Activated CD4-positive, alpha-beta memory T cell treated with anti-CD3 and anti-CD28 coated beads for 36 hours (primary cell): Measurements from ENCODE around the gene BCKDHA. TPM values are rescaled to one million over a fixed set of nuclear protein-coding genes. Genes with fewer than 3 reads are reported as not detected.

Experiments
- CTCF ChIA-PET: fragments of 350-600 bp; sonication (Branson Sonifier 250); formaldehyde crosslinking; loops from one replicate; lab custom pipeline; 2021; ENCODE audit warnings: antibody characterized with exemption, inconsistent platforms; lab: Charles Lee
- POLR2A ChIA-PET: fragments of 350-600 bp; sonication (Branson Sonifier 250); formaldehyde crosslinking; loops from one replicate; lab custom pipeline; 2021; ENCODE audit warnings: antibody characterized with exemption; lab: Charles Lee
- DNase-seq: peaks from one replicate; pipeline ENCODE4 v3.0.0-alpha.2; 2020
- H3K27ac Mint-ChIP-seq: one replicate; pipeline ENCODE4 v1.8.0; 2021; ENCODE audit warnings: mixed read lengths
- H3K27me3 Mint-ChIP-seq: one replicate; pipeline ENCODE4 v1.8.0; 2021; ENCODE audit warnings: mixed read lengths
- H3K36me3 Mint-ChIP-seq: one replicate; pipeline ENCODE4 v1.8.0; 2021; ENCODE audit warnings: mixed read lengths
- H3K4me1 Mint-ChIP-seq: one replicate; pipeline ENCODE4 v1.8.0; 2021; ENCODE audit warnings: low read depth, mixed read lengths
- H3K4me3 Mint-ChIP-seq: one replicate; pipeline ENCODE4 v1.8.0; 2021; ENCODE audit warnings: mild to moderate bottlenecking, mixed read lengths
- H3K9me3 Mint-ChIP-seq: one replicate; pipeline ENCODE4 v1.8.0; 2021; ENCODE audit warnings: mixed read lengths
- intact Hi-C: fragments of 100-400 bp; cut with micrococcal nuclease; formaldehyde crosslinking; loops from one replicate; pipeline ENCODE4 v1.15.1; 2023
- total RNA-seq, 2 experiments: library from RNA; stranded (reverse); gene quantifications; one replicate each; pipeline ENCODE4 v1.2.3, GENCODE V29; 2021

Gene BCKDHA
- total RNA-seq, 2 experiments from 2014 or later: 17.4 to 23.2 TPM

- DNase-seq: no peak
- Mint-ChIP-seq H3K27ac (no peak overlapping the region), H3K27me3 (no peaks in the 10 kb centered on the region), H3K36me3 (peaks cover 16% of the 10 kb centered on the region), H3K9me3 (no peaks in the 10 kb centered on the region), H3K4me3 (no peak overlapping the region), H3K4me1 (peaks cover 2% of the 10 kb centered on the region)
- ChIA-PET CTCF (no interaction called here), POLR2A (no interaction called here)
- intact Hi-C loops: no loop called here
Observed at GRCh38 chr19:41421314-41421713, 23.7 kb downstream of the BCKDHA start.

- H3K9me3 Mint-ChIP-seq: no peaks in the 10 kb centered on the region
- no peak overlapping the region for H3K4me3 Mint-ChIP-seq
- no peaks in the 10 kb centered on the region for H3K27me3 Mint-ChIP-seq
- intact Hi-C loops: no loop called here
- H3K36me3 Mint-ChIP-seq: peaks cover 16% of the 10 kb centered on the region
- ChIA-PET CTCF (no interaction called here), POLR2A (no interaction called here)
- peaks cover 5% of the 10 kb centered on the region for H3K4me1 Mint-ChIP-seq
- DNase-seq: no peak
- no peak overlapping the region for H3K27ac Mint-ChIP-seq
Observed at GRCh38 chr19:41421973-41422372, 24.4 kb downstream of the BCKDHA start.

DNA sequence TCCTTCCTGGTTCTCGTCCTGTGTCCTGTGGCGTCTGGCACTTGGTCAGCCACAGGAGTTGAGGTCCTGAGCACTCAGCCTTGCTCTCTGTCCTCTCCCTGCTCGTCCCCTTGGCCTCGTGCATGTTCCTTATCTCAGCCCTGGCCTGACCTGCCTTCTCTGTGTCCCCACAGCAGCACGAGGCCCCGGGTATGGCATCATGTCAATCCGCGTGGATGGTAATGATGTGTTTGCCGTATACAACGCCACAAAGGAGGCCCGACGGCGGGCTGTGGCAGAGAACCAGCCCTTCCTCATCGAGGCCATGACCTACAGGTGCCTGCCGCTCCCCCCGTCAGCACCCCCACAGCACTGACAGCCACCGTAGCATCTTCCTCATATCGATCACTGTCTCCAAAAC is 24.8 kb downstream of the BCKDHA start:
- no peaks in the 10 kb centered on the region for H3K27me3 Mint-ChIP-seq
- H3K4me3 Mint-ChIP-seq: no peak overlapping the region
- no peak for DNase-seq
- no peak overlapping the region for H3K27ac Mint-ChIP-seq
- H3K9me3 Mint-ChIP-seq: no peaks in the 10 kb centered on the region
- peaks cover 16% of the 10 kb centered on the region for H3K36me3 Mint-ChIP-seq
- intact Hi-C loops: no loop called here
- H3K4me1 Mint-ChIP-seq: peaks cover 7% of the 10 kb centered on the region
- CTCF ChIA-PET: no interaction called here
- POLR2A ChIA-PET: no interaction called here

DNA sequence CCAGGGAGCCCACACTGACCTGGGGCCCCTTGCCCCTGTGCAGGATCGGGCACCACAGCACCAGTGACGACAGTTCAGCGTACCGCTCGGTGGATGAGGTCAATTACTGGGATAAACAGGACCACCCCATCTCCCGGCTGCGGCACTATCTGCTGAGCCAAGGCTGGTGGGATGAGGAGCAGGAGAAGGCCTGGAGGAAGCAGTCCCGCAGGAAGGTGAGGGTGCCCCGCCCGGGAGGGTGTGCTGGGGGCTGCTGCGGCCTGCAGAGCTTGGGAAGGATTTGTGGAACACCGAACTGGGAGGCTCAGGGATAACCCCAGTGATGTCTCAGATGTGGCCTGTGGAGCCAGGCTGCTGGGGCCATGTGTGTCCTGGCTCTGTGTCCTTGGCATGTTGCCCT is 25.3 kb downstream of the BCKDHA start:
- peaks cover 12% of the 10 kb centered on the region for H3K4me1 Mint-ChIP-seq
- no peaks in the 10 kb centered on the region for H3K27me3 Mint-ChIP-seq
- no peak for DNase-seq
- H3K27ac Mint-ChIP-seq: no peak overlapping the region
- CTCF ChIA-PET: no interaction called here
- H3K9me3 Mint-ChIP-seq: no peaks in the 10 kb centered on the region
- POLR2A ChIA-PET: no interaction called here
- no peak overlapping the region for H3K4me3 Mint-ChIP-seq
- intact Hi-C loops: no loop called here
- H3K36me3 Mint-ChIP-seq: peaks cover 16% of the 10 kb centered on the region

GRCh38 chr19:41424335-41425173 is 26.9 kb downstream of the BCKDHA start:
- H3K27ac Mint-ChIP-seq: no peak overlapping the region
- H3K9me3 Mint-ChIP-seq: no peaks in the 10 kb centered on the region
- CTCF ChIA-PET: interaction anchor here (0.7 kb wide), 1 partner anchor 256 kb away, joined by 3 read pairs; no protein-coding TSS in a partner anchor
- no peak for DNase-seq
- no peak overlapping the region for H3K4me3 Mint-ChIP-seq
- no peaks in the 10 kb centered on the region for H3K27me3 Mint-ChIP-seq
- POLR2A ChIA-PET: interaction anchor here (0.6 kb wide), 1 partner anchor 126 kb away, joined by 3 read pairs; no protein-coding TSS in a partner anchor
- H3K4me1 Mint-ChIP-seq: peaks cover 21% of the 10 kb centered on the region
- H3K36me3 Mint-ChIP-seq: peaks cover 9% of the 10 kb centered on the region
- intact Hi-C loops: no loop called here

- CTCF ChIA-PET: no interaction called here
- Mint-ChIP-seq H3K4me1 (peaks cover 21% of the 10 kb centered on the region), H3K27ac (no peak overlapping the region), H3K27me3 (no peaks in the 10 kb centered on the region), H3K9me3 (no peaks in the 10 kb centered on the region), H3K4me3 (no peak overlapping the region), H3K36me3 (peaks cover 9% of the 10 kb centered on the region)
- intact Hi-C loops: no loop called here
- DNase-seq: no peak
- POLR2A ChIA-PET: no interaction called here
Observed at GRCh38 chr19:41425174-41426115, 27.8 kb downstream of the BCKDHA start.

DNA sequence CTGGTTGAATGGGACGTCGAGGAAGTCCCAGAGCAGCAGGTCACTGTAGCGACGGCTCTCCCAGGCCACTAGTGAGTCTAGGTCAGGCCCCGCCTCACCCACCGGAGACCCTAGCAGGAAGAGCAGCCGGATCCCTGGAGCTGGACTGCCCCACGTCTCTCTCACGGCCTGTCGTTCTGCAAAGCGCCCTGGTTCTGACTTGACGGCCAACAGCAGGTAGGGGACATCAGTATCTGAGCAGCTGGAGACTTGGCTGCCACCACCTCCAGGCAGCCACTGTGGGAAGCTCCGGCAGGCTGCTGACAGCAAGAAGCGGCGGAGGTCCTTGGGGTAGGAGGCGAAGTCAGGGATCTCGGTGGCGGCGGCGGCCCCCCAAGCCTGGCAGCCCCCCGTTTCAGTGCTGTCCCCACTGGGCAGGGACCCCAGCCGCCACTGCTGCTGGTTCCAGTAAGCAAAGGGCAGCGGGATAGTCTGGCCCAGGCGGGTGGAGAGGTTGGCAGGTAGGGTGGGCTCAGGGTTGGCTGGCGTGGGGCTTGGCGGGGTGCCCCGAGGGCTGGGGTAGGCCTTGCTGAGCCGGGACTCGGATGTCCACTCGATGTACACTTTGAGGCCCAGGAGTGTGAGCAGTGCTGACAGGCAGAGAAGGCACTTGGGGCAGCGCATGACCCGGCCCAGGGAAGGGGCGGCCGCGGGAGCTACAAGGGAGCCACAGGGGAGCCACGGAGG is 28.7 kb downstream of the BCKDHA start:
- H3K9me3 Mint-ChIP-seq: no peaks in the 10 kb centered on the region
- no peak for DNase-seq
- H3K27ac Mint-ChIP-seq: peak overlapping the region; percentile 51
- intact Hi-C loops: no loop called here
- no peak overlapping the region for H3K4me3 Mint-ChIP-seq
- H3K4me1 Mint-ChIP-seq: peaks cover 21% of the 10 kb centered on the region
- no peaks in the 10 kb centered on the region for H3K27me3 Mint-ChIP-seq
- CTCF ChIA-PET: interaction anchor here (1.6 kb wide), 1 partner anchor 23 kb away, joined by 6 read pairs; no protein-coding TSS in a partner anchor
- POLR2A ChIA-PET: interaction anchor here (0.7 kb wide), 1 partner anchor 75 kb away, joined by 3 read pairs; no protein-coding TSS in a partner anchor
- H3K36me3 Mint-ChIP-seq: peaks cover 6% of the 10 kb centered on the region

GRCh38 chr19:41426952-41427646 is 29.5 kb downstream of the BCKDHA start, which contains the start of gene B3GNT8:
Gene B3GNT8, minus strand, starts transcription at chr19:41427374. Its CDS starts 596 bp downstream, at chr19:41426778.
- Mint-ChIP-seq H3K27ac (peak within 1 kb of the TSS; percentile 85), H3K27me3 (no peaks in the 10 kb centered on the region), H3K9me3 (no peaks in the 10 kb centered on the region), H3K4me1 (peaks cover 21% of the 10 kb centered on the region), H3K36me3 (peaks cover 11% of the 10 kb centered on the region), H3K4me3 (peak within 1 kb of the TSS; percentile 67)
- peak; percentile 67 for DNase-seq
- intact Hi-C loops: no loop called here
- CTCF ChIA-PET: interaction anchor here (1.6 kb wide), 1 partner anchor 22 kb away, joined by 6 read pairs; no protein-coding TSS in a partner anchor
- POLR2A ChIA-PET: interaction anchor here (0.7 kb wide), 1 partner anchor 76 kb away, joined by 3 read pairs; no protein-coding TSS in a partner anchor

DNA sequence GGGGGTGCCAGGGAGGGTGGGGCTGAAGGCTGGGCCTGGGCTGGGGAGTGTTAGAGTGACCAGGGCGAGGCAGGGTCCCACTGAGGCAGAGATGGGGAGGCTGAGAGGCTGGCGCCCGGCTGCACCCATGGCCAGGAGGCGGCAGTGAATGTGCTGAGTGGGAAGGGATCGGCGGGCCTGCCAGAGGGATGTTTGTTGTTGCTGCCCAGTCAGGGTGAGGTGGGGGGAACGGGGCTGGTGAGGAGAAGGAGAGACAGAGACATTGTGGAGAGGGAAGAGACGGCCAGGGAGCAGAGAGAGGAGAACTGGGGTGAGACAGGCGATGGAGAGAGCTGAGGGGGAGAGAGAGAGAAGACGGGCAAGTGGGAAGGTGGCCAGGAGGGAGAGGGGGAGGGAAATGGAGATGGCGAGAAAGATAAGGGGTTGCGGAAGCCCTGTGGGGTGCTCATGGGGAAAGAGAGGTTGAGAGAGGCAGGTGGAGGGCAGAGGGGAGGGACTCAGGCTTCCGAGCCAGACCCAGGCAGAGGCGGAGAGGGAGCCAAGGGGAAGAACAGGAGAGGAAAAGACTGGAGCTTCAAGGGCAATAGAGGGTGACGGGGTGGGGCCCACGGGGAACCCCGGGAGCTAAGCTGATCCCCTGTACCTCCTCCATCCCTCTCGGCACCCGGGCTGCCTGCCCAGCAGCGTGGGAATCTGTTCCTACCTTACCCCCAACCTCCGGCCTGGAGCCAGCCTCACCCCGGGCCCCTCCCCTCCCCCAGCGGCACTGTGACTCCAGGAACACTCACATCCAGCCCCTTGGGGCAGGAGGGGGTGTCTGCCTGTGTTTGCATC is 30.2 kb downstream of the BCKDHA start:
- peak; percentile 56 for DNase-seq
- intact Hi-C loops: no loop called here
- ChIA-PET POLR2A (interaction anchor here (0.8 kb wide), 2 partner anchors 9 to 19 kb away, joined by 4 to 7 read pairs; no protein-coding TSS in a partner anchor), CTCF (interaction anchor here (1.2 to 2.1 kb wide), 5 partner anchors 12 to 136 kb away, joined by 3 to 16 read pairs (median 6); partner anchors contain the start of gene DMAC2)
- Mint-ChIP-seq H3K4me1 (peaks cover 21% of the 10 kb centered on the region), H3K4me3 (peak overlapping the region; percentile 67), H3K27ac (peak overlapping the region; percentile 85), H3K36me3 (peaks cover 14% of the 10 kb centered on the region), H3K9me3 (no peaks in the 10 kb centered on the region), H3K27me3 (no peaks in the 10 kb centered on the region)

DNA sequence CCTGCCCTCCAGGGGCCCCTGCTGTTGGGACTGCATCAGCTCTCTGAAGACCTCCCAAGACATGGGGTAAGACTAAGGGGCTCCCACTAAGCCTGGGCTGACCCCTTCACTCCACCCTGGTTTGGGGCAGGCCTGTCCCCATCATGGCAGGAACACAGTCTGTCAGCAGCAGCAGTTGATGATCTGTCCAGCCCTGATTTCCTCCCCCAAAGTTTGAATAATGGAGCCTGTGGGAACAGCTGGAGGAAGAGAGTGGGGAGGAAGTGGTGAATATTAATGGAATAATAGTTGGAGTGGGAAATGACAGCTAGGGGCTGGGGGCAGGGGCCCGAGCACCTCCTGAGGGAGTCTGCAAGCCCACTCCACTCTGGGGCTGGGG is 30.9 kb downstream of the BCKDHA start:
- peak overlapping the region; percentile 24 for H3K4me3 Mint-ChIP-seq
- intact Hi-C loops: no loop called here
- no peaks in the 10 kb centered on the region for H3K9me3 Mint-ChIP-seq
- peaks cover 15% of the 10 kb centered on the region for H3K36me3 Mint-ChIP-seq
- peaks cover 21% of the 10 kb centered on the region for H3K4me1 Mint-ChIP-seq
- H3K27ac Mint-ChIP-seq: peak overlapping the region; percentile 70
- POLR2A ChIA-PET: interaction anchor here (0.8 to 1.0 kb wide), 3 partner anchors 9 to 18 kb away, joined by 4 to 7 read pairs (median 4); partner anchors contain the start of gene DMAC2
- no peak for DNase-seq
- H3K27me3 Mint-ChIP-seq: no peaks in the 10 kb centered on the region
- CTCF ChIA-PET: interaction anchor here (1.2 to 2.1 kb wide), 4 partner anchors 12 to 135 kb away, joined by 3 to 16 read pairs (median 6); partner anchors contain the start of gene DMAC2
